ENCODE results near the gene ROR2. TPM values are rescaled to one million over a fixed set of nuclear protein-coding genes. Genes with fewer than 3 reads are reported as not detected.
A peak's percentile ranks its signal among the peaks of the same experiment; 100 is the strongest.

The ROR2 gene
- polyA plus RNA-seq, 4 donors: 0.54 to 5.6 (median 3.2) TPM; not detected in 1

DNA sequence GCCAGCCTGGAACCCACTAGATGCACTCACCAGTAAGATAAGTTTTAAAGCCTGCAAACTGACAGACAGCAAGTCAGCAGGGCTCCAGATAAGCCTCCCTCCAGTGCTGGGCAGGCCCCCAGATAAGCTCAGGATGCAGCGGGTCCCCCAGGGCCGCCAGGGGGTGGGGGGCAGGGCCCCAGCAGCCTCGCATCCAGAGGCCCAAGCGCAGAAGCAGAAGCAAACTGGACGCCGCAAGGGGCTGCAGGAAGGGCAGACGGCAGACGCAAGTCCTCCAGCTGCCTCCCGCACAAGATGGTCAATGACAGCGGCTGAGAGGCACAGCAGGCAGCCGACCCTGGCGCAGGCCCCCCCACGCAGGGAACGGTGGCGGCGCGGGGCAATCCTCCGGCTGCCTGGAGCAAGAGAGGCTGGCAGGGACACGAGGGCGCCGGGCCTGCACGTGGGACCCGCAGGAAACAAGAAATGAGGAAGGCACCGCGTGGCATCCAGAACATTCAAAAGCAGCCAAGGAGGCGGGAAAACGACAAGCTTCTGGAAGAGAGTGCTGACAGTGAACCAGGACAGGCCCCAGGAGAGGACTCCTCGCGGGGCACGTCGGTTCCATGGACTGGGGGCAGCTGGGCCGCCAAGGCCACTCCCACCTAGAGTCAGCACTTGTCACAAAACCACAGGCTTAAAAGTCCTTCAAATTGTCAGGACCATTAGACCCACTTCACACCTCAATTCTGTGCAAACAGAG is 49.8 kb downstream of the ROR2 start:
- FAIRE-seq (no peak), DNase-seq (peak in 1 of 2 donors; percentile 79)
- Histone ChIP-seq H3K27me3 (ENCODE audit: control insufficient read depth in 3 of 3, insufficient read depth in 3 of 3, low read length in 3 of 3) (no peaks in the 10 kb centered on the region), H3K36me3 (ENCODE audit: control insufficient read depth in 3 of 3, insufficient read depth in 2 of 3, low read depth in 1 of 3, low read length in 3 of 3) (peaks cover 0 to 12% (median 0%) of the 10 kb centered on the region in 3 donors), H3K9me3 (ENCODE audit: control insufficient read depth in 2 of 2, insufficient read depth in 1 of 2, low read depth in 1 of 2, low read length in 1 of 2) (no peaks in the 10 kb centered on the region), H3K4me3 (ENCODE audit: low read depth in 1 of 3, low read length in 3 of 3) (no peak overlapping the region), H3K27ac (ENCODE audit: low read depth in 1 of 3, low read length in 2 of 3) (peak overlapping the region in 1 of 3 donors; percentile 70), H3K4me1 (ENCODE audit: control insufficient read depth in 3 of 3, insufficient read depth in 2 of 3, low read depth in 1 of 3, low read length in 2 of 3) (peaks cover 0 to 82% (median 4%) of the 10 kb centered on the region in 3 donors)
- 23 to 31% (median 30%) methylated on average over 28 to 32 of the region's 32 CpGs for WGBS, 3 donors

DNA sequence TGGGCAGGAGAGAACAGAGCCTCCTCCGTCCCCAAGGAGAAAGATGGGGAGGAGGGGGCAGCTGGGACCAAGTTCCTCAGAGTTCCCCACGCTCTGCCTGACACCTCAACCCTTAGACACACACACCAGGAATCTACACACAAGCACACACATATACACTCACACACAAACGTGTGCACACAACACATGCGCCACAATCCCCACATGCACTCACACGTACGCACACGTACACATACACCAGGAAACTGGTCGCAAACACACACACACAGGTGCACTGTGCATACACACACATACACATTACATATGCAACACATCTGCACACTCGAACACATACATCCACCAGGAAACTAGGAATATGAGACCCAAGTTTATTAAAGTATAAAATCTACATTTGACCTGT is 50.4 kb downstream of the ROR2 start:
- WGBS, 3 donors: 34 to 67% (median 58%) methylated on average over 8 to 9 of the region's 9 CpGs

GRCh38 chr9:91899219-91899563 is 50.8 kb downstream of the ROR2 start:
- H3K4me3 ChIP-seq (ENCODE audit: low read depth in 1 of 3, low read length in 3 of 3): no peak overlapping the region
- H3K27ac ChIP-seq (ENCODE audit: low read depth in 1 of 3, low read length in 2 of 3): peak overlapping the region in 1 of 3 donors; percentile 70
- H3K9me3 ChIP-seq (ENCODE audit: control insufficient read depth in 2 of 2, insufficient read depth in 1 of 2, low read depth in 1 of 2, low read length in 1 of 2): no peaks in the 10 kb centered on the region
- no peaks in the 10 kb centered on the region for H3K27me3 ChIP-seq (ENCODE audit: control insufficient read depth in 3 of 3, insufficient read depth in 3 of 3, low read length in 3 of 3)
- DNase-seq (peak in 1 of 2 donors; percentile 78), FAIRE-seq (no peak)
- 43 to 71% (median 62%) methylated on average over 2 of the region's 2 CpGs for WGBS, 3 donors
- peaks cover 0 to 8% (median 0%) of the 10 kb centered on the region in 3 donors for H3K36me3 ChIP-seq (ENCODE audit: control insufficient read depth in 3 of 3, insufficient read depth in 2 of 3, low read depth in 1 of 3, low read length in 3 of 3)
- H3K4me1 ChIP-seq (ENCODE audit: control insufficient read depth in 3 of 3, insufficient read depth in 2 of 3, low read depth in 1 of 3, low read length in 2 of 3): peaks cover 0 to 79% (median 4%) of the 10 kb centered on the region in 3 donors

More for the DNA sequence above, 50.4 kb downstream of the ROR2 start:
- no peaks in the 10 kb centered on the region for H3K27me3 ChIP-seq (ENCODE audit: control insufficient read depth in 3 of 3, insufficient read depth in 3 of 3, low read length in 3 of 3)
- DNase-seq: peak in 1 of 2 donors; percentile 67
- H3K27ac ChIP-seq (ENCODE audit: low read depth in 1 of 3, low read length in 2 of 3): peak overlapping the region in 1 of 3 donors; percentile 70
- peaks cover 0 to 82% (median 4%) of the 10 kb centered on the region in 3 donors for H3K4me1 ChIP-seq (ENCODE audit: control insufficient read depth in 3 of 3, insufficient read depth in 2 of 3, low read depth in 1 of 3, low read length in 2 of 3)
- H3K4me3 ChIP-seq (ENCODE audit: low read depth in 1 of 3, low read length in 3 of 3): no peak overlapping the region
- H3K36me3 ChIP-seq (ENCODE audit: control insufficient read depth in 3 of 3, insufficient read depth in 2 of 3, low read depth in 1 of 3, low read length in 3 of 3): peaks cover 0 to 12% (median 0%) of the 10 kb centered on the region in 3 donors
- FAIRE-seq: no peak
- no peaks in the 10 kb centered on the region for H3K9me3 ChIP-seq (ENCODE audit: control insufficient read depth in 2 of 2, insufficient read depth in 1 of 2, low read depth in 1 of 2, low read length in 1 of 2)

DNA sequence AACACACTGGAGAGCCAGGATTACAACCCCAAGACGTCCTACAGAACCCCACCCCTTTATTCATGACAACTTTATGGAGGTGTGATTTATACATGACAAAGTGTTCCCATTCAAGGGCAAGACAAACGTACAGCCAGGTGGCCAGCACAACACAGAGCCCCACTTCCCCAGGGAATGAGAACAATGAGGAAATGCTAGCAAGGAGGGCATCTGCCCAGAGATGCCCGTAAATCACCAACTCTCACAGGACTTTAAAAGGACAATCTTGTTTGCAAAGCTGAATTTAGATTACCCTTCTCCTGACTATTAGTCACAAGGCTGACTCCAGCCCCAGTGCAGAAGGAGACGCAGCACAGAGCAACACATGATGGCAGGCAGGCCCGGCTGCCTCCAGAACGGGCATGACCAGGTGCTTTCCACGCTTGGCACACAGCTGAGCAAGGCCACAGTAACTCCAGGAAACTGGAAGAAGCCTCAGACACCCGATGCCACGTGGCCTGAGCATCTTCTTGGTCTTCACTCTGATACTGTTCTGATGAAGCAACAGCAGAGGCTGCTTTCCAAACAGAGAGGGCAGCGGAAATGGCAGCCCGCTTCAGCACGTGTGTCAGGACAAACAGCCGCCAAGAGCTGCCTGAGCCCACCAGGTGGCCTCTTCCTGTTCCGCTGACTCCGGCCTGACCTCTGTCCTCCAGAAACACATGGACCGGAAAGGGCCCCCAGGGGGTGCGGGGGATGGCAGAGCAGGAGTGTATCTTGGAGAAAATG is 51.4 kb downstream of the ROR2 start:
- Histone ChIP-seq H3K4me1 (ENCODE audit: control insufficient read depth in 3 of 3, insufficient read depth in 2 of 3, low read depth in 1 of 3, low read length in 2 of 3) (peaks cover 0 to 75% (median 4%) of the 10 kb centered on the region in 3 donors), H3K4me3 (ENCODE audit: low read depth in 1 of 3, low read length in 3 of 3) (no peak overlapping the region), H3K27me3 (ENCODE audit: control insufficient read depth in 3 of 3, insufficient read depth in 3 of 3, low read length in 3 of 3) (no peaks in the 10 kb centered on the region), H3K9me3 (ENCODE audit: control insufficient read depth in 2 of 2, insufficient read depth in 1 of 2, low read depth in 1 of 2, low read length in 1 of 2) (no peaks in the 10 kb centered on the region), H3K36me3 (ENCODE audit: control insufficient read depth in 3 of 3, insufficient read depth in 2 of 3, low read depth in 1 of 3, low read length in 3 of 3) (peaks cover 0 to 8% (median 0%) of the 10 kb centered on the region in 3 donors), H3K27ac (ENCODE audit: low read depth in 1 of 3, low read length in 2 of 3) (peak overlapping the region in 1 of 3 donors; percentile 70)
- 29 to 49% (median 42%) methylated on average over 17 of the region's 17 CpGs for WGBS, 3 donors
- DNase-seq: peak; percentile 60
- FAIRE-seq: no peak

DNA sequence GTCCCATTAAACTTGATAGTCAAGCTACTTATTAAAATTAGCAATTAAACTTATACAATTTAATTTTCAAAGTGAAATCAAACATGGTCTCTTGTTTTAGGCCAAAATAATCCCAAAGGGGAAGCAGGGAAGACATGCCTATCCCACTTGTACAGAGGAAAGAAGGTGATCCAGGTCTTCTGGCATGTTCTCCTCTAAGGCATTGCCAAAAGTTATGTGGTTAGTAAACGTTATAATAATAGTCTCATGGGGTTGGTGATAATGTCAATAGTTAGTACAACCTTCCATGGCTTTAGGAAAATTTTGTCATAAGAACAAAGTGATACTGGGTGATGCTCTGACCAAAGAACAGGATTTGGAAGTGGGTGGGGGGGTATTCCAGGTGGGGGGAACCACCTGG is 52.8 kb downstream of the ROR2 start:
- Histone ChIP-seq H3K27ac (ENCODE audit: low read depth in 1 of 3, low read length in 2 of 3) (peak overlapping the region in 1 of 3 donors; percentile 45), H3K36me3 (ENCODE audit: control insufficient read depth in 3 of 3, insufficient read depth in 2 of 3, low read depth in 1 of 3, low read length in 3 of 3) (peaks cover 0 to 8% (median 0%) of the 10 kb centered on the region in 3 donors), H3K9me3 (ENCODE audit: control insufficient read depth in 2 of 2, insufficient read depth in 1 of 2, low read depth in 1 of 2, low read length in 1 of 2) (no peaks in the 10 kb centered on the region), H3K4me3 (ENCODE audit: low read depth in 1 of 3, low read length in 3 of 3) (no peak overlapping the region), H3K4me1 (ENCODE audit: control insufficient read depth in 3 of 3, insufficient read depth in 2 of 3, low read depth in 1 of 3, low read length in 2 of 3) (peaks cover 0 to 61% (median 0%) of the 10 kb centered on the region in 3 donors), H3K27me3 (ENCODE audit: control insufficient read depth in 3 of 3, insufficient read depth in 3 of 3, low read length in 3 of 3) (no peaks in the 10 kb centered on the region)
- DNase-seq: no peak
- 19 to 29% (median 25%) methylated on average over 1 of the region's 1 CpG for WGBS, 3 donors
- FAIRE-seq: no peak

DNA sequence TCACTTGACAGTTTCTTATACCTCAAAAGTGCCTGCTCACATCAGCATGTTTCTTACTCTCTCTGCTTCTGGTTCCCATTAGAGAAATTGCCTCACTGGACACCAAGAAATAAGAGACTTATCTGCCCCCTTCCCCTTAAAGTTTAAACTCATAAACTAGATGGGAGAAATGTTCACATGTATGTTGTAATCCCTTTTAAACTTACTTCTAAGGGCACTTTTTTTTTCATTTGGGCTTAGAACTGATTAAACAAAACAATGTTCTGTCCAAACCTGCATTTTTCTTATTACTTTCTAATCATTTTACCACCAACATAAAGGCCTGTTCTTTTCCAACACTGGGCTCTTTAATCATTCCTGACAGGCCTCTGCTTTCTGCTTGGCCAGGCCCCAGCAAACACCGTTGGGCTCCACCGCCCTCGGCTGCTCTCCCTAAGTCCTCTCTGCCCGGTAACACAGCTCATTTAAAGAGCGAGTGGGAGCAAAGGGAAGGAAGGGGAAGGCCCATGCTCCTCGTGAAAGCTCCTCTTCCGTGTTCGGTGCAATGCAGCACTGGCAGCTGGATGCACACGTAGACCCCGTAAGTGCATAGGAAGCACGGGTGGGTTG is 53.4 kb downstream of the ROR2 start:
- H3K27ac ChIP-seq (ENCODE audit: low read depth in 1 of 3, low read length in 2 of 3): peak overlapping the region in 1 of 3 donors; percentile 45
- no peaks in the 10 kb centered on the region for H3K9me3 ChIP-seq (ENCODE audit: control insufficient read depth in 2 of 2, insufficient read depth in 1 of 2, low read depth in 1 of 2, low read length in 1 of 2)
- H3K27me3 ChIP-seq (ENCODE audit: control insufficient read depth in 3 of 3, insufficient read depth in 3 of 3, low read length in 3 of 3): no peaks in the 10 kb centered on the region
- FAIRE-seq: no peak
- WGBS, 3 donors: 22 to 53% (median 22%) methylated on average over 11 of the region's 11 CpGs
- peaks cover 0 to 8% (median 0%) of the 10 kb centered on the region in 3 donors for H3K36me3 ChIP-seq (ENCODE audit: control insufficient read depth in 3 of 3, insufficient read depth in 2 of 3, low read depth in 1 of 3, low read length in 3 of 3)
- no peak overlapping the region for H3K4me3 ChIP-seq (ENCODE audit: low read depth in 1 of 3, low read length in 3 of 3)
- DNase-seq: peak in 1 of 2 donors; percentile 42
- peaks cover 0 to 56% (median 0%) of the 10 kb centered on the region in 3 donors for H3K4me1 ChIP-seq (ENCODE audit: control insufficient read depth in 3 of 3, insufficient read depth in 2 of 3, low read depth in 1 of 3, low read length in 2 of 3)

DNA sequence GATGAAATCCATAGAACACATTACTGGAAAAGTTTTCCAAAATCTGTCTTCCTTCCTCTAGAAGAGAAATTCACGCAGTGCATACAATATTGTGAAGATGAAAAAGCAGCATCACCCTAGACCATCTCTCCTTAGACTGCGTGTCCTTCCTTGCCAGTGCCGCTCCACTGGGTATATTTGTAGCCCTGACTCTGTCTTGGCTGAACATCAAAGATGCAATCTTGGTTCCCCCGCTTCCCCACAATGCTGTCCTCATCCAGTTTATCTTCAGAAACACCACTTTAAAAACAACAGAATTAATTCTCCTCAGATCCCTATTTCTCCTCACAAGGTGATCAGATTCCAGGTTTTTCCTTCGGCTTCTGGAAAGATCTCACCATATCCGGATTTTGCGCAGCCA is 53.9 kb downstream of the ROR2 start:
- Histone ChIP-seq H3K9me3 (ENCODE audit: control insufficient read depth in 2 of 2, insufficient read depth in 1 of 2, low read depth in 1 of 2, low read length in 1 of 2) (no peaks in the 10 kb centered on the region), H3K36me3 (ENCODE audit: control insufficient read depth in 3 of 3, insufficient read depth in 2 of 3, low read depth in 1 of 3, low read length in 3 of 3) (peaks cover 0 to 8% (median 0%) of the 10 kb centered on the region in 3 donors), H3K4me1 (ENCODE audit: control insufficient read depth in 3 of 3, insufficient read depth in 2 of 3, low read depth in 1 of 3, low read length in 2 of 3) (peaks cover 0 to 51% (median 0%) of the 10 kb centered on the region in 3 donors), H3K27ac (ENCODE audit: low read depth in 1 of 3, low read length in 2 of 3) (peak overlapping the region in 1 of 3 donors; percentile 45), H3K4me3 (ENCODE audit: low read depth in 1 of 3, low read length in 3 of 3) (no peak overlapping the region), H3K27me3 (ENCODE audit: control insufficient read depth in 3 of 3, insufficient read depth in 3 of 3, low read length in 3 of 3) (no peaks in the 10 kb centered on the region)
- FAIRE-seq (no peak), DNase-seq (no peak)
- 86 to 91% (median 87%) methylated on average over 7 of the region's 7 CpGs for WGBS, 3 donors

- 41 to 72% (median 46%) methylated on average over 1 of the region's 1 CpG for WGBS, 3 donors
- FAIRE-seq: no peak
These were observed 55.5 kb downstream of the ROR2 start for GRCh38 chr9:91894536-91894935.

More at GRCh38 chr9:91894536-91894935, 55.5 kb downstream of the ROR2 start:
- H3K36me3 ChIP-seq (ENCODE audit: control insufficient read depth in 3 of 3, insufficient read depth in 2 of 3, low read depth in 1 of 3, low read length in 3 of 3): peaks cover 0 to 11% (median 0%) of the 10 kb centered on the region in 3 donors
- H3K4me1 ChIP-seq (ENCODE audit: control insufficient read depth in 3 of 3, insufficient read depth in 2 of 3, low read depth in 1 of 3, low read length in 2 of 3): peaks cover 0 to 35% (median 0%) of the 10 kb centered on the region in 3 donors
- H3K4me3 ChIP-seq (ENCODE audit: low read depth in 1 of 3, low read length in 3 of 3): no peak overlapping the region
- no peak for DNase-seq
- H3K27ac ChIP-seq (ENCODE audit: low read depth in 1 of 3, low read length in 2 of 3): no peak overlapping the region
- H3K9me3 ChIP-seq (ENCODE audit: control insufficient read depth in 2 of 2, insufficient read depth in 1 of 2, low read depth in 1 of 2, low read length in 1 of 2): no peaks in the 10 kb centered on the region
- H3K27me3 ChIP-seq (ENCODE audit: control insufficient read depth in 3 of 3, insufficient read depth in 3 of 3, low read length in 3 of 3): no peaks in the 10 kb centered on the region

Data from small intestine (tissue), 7 donors.